GM12878 (cell line): ENCODE results near the gene INSYN2B. TPM values are rescaled to one million over a fixed set of nuclear protein-coding genes. Genes with fewer than 3 reads are reported as not detected.

ENCODE experiments used
- ATAC-seq: fragments of 200-7000 bp; cut with Tn5 transposase; 3 replicates; pipeline ENCODE4 v1.9.1; 2020; ENCODE audit warnings: mild to moderate bottlenecking, moderate library complexity
- BruUV-seq: library from RNA; stranded (reverse); fragments of 400-500 nt; replicated peaks from 2 replicates; lab custom pipeline; 2021; lab: Mats Ljungman, UMichigan
- CTCF ChIA-PET: fragments of 300-600 bp; sonication (Branson Sonifier 250); formaldehyde crosslinking; extraction: SDS; loops from one replicate; lab custom pipeline; 2021; ENCODE audit warnings: inconsistent platforms; lab: Yijun Ruan, JAX
- POLR2A ChIA-PET: fragments of 350-600 bp; formaldehyde crosslinking; extraction: SDS; loops from one replicate; lab custom pipeline; 2021; ENCODE audit warnings: inconsistent platforms; lab: Charles Lee
- RAD21 ChIA-PET: fragments of 300-600 bp; sonication (Branson Sonifier 250); formaldehyde crosslinking; loops from one replicate; lab custom pipeline; 2023; ENCODE audit warnings: antibody characterized with exemption; ENCODE audit not compliant: unreplicated experiment; lab: Charles Lee
- SMC1A ChIA-PET: fragments of 300-600 bp; sonication (Branson Sonifier 250); formaldehyde crosslinking; loops from one replicate; lab custom pipeline; 2023; ENCODE audit not compliant: unreplicated experiment, uncharacterized antibody; lab: Charles Lee
- DNase-seq: peaks from one replicate; pipeline ENCODE4 v3.0.0-alpha.2; 2011; ENCODE audit warnings: low read depth, low spot score
- FAIRE-seq: peaks from 3 replicates; lab custom pipeline; 2011; peaks lifted over from hg19 to GRCh38; lab: Jason Lieb, UNC
- H2AFZ ChIP-seq: 2 replicates; pipeline ENCODE4 v1.6.0; 2011; ENCODE audit warnings: low read depth, low read length, control low read depth; ENCODE audit not compliant: control insufficient read depth
- H3K27ac ChIP-seq: 2 replicates; pipeline ENCODE4 v1.5.1; 2011; ENCODE audit warnings: control low read depth; ENCODE audit not compliant: control insufficient read depth, insufficient read depth
- H3K27me3 ChIP-seq, 2 experiments: replicated peaks in 1 of 2; 2 replicates each; pipeline versions ENCODE4 v1.6.0 to v1.6.1; 2011; ENCODE audit warnings: low read length in 1 of 2; ENCODE audit not compliant: control insufficient read depth in 2 of 2, insufficient read depth in 2 of 2
- H3K36me3 ChIP-seq, 2 experiments: 2 replicates each; pipeline ENCODE4 v1.5.1; 2011; ENCODE audit warnings: low read length in 1 of 2; ENCODE audit not compliant: control insufficient read depth in 2 of 2, insufficient read depth in 2 of 2
- H3K4me1 ChIP-seq: 2 replicates; pipeline ENCODE4 v1.6.1; 2011; ENCODE audit warnings: mild to moderate bottlenecking, low read length, moderate library complexity, mixed read lengths; ENCODE audit not compliant: control insufficient read depth, insufficient read depth
- H3K4me2 ChIP-seq: 2 replicates; pipeline ENCODE4 v1.6.0; 2011; ENCODE audit warnings: control low read depth; ENCODE audit not compliant: control insufficient read depth, insufficient read depth
- H3K4me3 ChIP-seq: fragments of 200-600 bp; sonication (generic); 2 replicates; pipeline ENCODE4 v1.5.1; 2016
- H3K79me2 ChIP-seq: 2 replicates; pipeline ENCODE4 v1.6.0; 2011; ENCODE audit warnings: low read length; ENCODE audit not compliant: control insufficient read depth, insufficient read depth
- H3K9ac ChIP-seq: 2 replicates; pipeline ENCODE4 v1.8.0; 2011; ENCODE audit warnings: low read length, control low read depth, mixed read lengths; ENCODE audit not compliant: control insufficient read depth, insufficient read depth
- H3K9me3 ChIP-seq: replicated peaks from 3 replicates; pipeline ENCODE4 v1.5.1; 2011; ENCODE audit warnings: mild to moderate bottlenecking, low read length; ENCODE audit not compliant: control insufficient read depth, insufficient read depth
- H4K20me1 ChIP-seq: 2 replicates; pipeline ENCODE4 v1.6.0; 2011; ENCODE audit not compliant: control insufficient read depth, insufficient read depth
- FOXM1 ChIP-seq: IDR thresholded peaks from 2 replicates; pipeline ENCODE4 v1.6.1; 2012; ENCODE audit warnings: low read depth, mild to moderate bottlenecking, inconsistent platforms, low read length, moderate library complexity
- GATAD2B ChIP-seq: fragments of 450-650 bp; conservative IDR thresholded peaks from 2 replicates; pipeline ENCODE4 v1.6.1; 2017; ENCODE audit warnings: low read depth, mild to moderate bottlenecking, moderate library complexity
- HDGF ChIP-seq: fragments of 450-650 bp; IDR thresholded peaks from 2 replicates; pipeline ENCODE4 v1.6.1; 2016; ENCODE audit warnings: antibody characterized with exemption
- IKZF2 ChIP-seq, 2 experiments: fragments of 450-650 bp; IDR thresholded peaks; 2 replicates each; pipeline ENCODE4 v1.6.1; 2017; ENCODE audit warnings: mild to moderate bottlenecking in 2 of 2, moderate library complexity in 2 of 2
- RCOR1 ChIP-seq: conservative IDR thresholded peaks from 2 replicates; pipeline ENCODE4 v1.6.1; 2012; ENCODE audit warnings: low read depth, low read length, improper control_type of control experiment
- SUZ12 ChIP-seq: fragments of 200-600 bp; sonication (generic); IDR thresholded peaks from one replicate; pipeline ENCODE4 v1.6.1; 2018; ENCODE audit warnings: antibody characterized with exemption, mild to moderate bottlenecking; ENCODE audit not compliant: unreplicated experiment
- TARDBP ChIP-seq: IDR thresholded peaks from 2 replicates; pipeline ENCODE4 v1.6.1; 2016; ENCODE audit warnings: borderline replicate concordance
- TBL1XR1 ChIP-seq: IDR thresholded peaks from 2 replicates; pipeline ENCODE4 v1.6.1; 2012; ENCODE audit warnings: low read depth, low read length, improper control_type of control experiment
- ZNF207 ChIP-seq: fragments of 450-650 bp; IDR thresholded peaks from 2 replicates; pipeline ENCODE4 v1.6.1; 2014; ENCODE audit warnings: antibody characterized with exemption, mild to moderate bottlenecking, borderline replicate concordance
- WGBS: methylation state at CpG from one replicate; pipeline ENCODE4 v1.1.6; 2016; ENCODE audit warnings: low lambda C conversion rate; ENCODE audit not compliant: insufficient replicate concordance, insufficient coverage; ENCODE audit errors: missing lambda C conversion rate; 5-methylcytosine and 5-hydroxymethylcytosine counted together
- in situ Hi-C: fragments of 300-500 bp; cut with MboI; formaldehyde crosslinking; loops from 9 replicates; pipeline ENCODE4 v1.14.3; 2018; ENCODE audit warnings: mixed read lengths
- intact Hi-C: fragments of 100-400 bp; cut with micrococcal nuclease; formaldehyde crosslinking; loops from one replicate; pipeline ENCODE4 v1.14.2; 2022; ENCODE audit not compliant: unreplicated experiment
- polyA plus RNA-seq, 11 experiments: library from polyadenylated mRNA; depleted of rRNA in 4 of 11; unstranded in 6 of 11; stranded (reverse) in 5 of 11; fragments of >200 nt; fragmentation: Nextera tagmentation in 4 of 11; fragmentation: Illumina TruSeq in 1 of 11; extraction: Ambion mirVana in 4 of 11; extraction: Trizol in 1 of 11; gene quantifications; 1 replicate in 1 of 11; 2 replicates in 10 of 11; pipeline versions ENCODE4 v1.2.1 to v1.2.3, GENCODE V29; 2011 to 2016; ENCODE audit warnings: inconsistent platforms in 2 of 11, missing spikeins in 2 of 11, low read depth in 1 of 11
- total RNA-seq, 4 experiments: library from RNA; depleted of rRNA in 3 of 4; stranded (reverse); fragments of >200 nt in 3 of 4; fragmentation: Illumina TruSeq in 1 of 4; extraction: Trizol in 1 of 4; gene quantifications; 2 replicates each; pipeline versions ENCODE4 v1.2.1 to v1.2.3, GENCODE V29; 2013 to 2021
- TF ChIP-seq, protein P1 (sequence below): fragments of 450-650 bp; IDR thresholded peaks from 2 replicates; pipeline ENCODE4 v1.6.1; 2016; ENCODE audit warnings: mild to moderate bottlenecking
- TF ChIP-seq, protein P2 (sequence below): fragments of 450-650 bp; IDR thresholded peaks from 2 replicates; pipeline ENCODE4 v1.6.1; 2016; ENCODE audit warnings: mild to moderate bottlenecking, moderate library complexity, borderline replicate concordance
- TF ChIP-seq, protein P3 (sequence below): fragments of 450-650 bp; IDR thresholded peaks from 2 replicates; pipeline ENCODE4 v1.6.1; 2017; ENCODE audit warnings: low read depth, mild to moderate bottlenecking, moderate library complexity
- TF ChIP-seq, protein P4 (sequence below): IDR thresholded peaks from 2 replicates; pipeline ENCODE4 v1.6.1; 2012; ENCODE audit warnings: low read depth, low read length, improper control_type of control experiment
- TF ChIP-seq, protein P5 (sequence below): IDR thresholded peaks from 2 replicates; pipeline ENCODE4 v1.6.1; 2012; ENCODE audit warnings: low read length, inconsistent platforms

The INSYN2B gene
- total and polyA plus RNA-seq, 10 of the 15 experiments (the other 5 are each of a cell fraction or from before 2014, with no cell fraction given) = 0.05 to 0.27 (median 0.13) TPM; not detected in 7

DNA sequence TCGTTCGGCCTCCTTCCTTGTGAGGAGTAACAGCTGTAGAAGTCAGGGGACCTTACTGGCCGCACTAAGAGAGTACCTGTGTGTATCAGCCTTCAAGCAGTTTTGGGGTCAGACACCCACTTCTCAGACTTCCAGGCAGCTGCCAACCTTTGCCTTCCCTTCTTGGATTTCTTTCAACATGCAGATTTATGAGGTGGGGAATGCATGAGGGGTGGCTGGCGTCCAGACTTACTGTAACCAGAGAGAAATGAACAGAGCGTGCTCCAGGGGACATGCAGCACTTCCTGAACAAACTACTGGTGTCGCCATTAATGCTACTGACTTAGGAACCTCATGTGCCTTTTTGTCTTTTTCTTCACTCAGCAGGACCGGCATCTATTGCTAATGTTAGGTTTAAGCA is 46.7 kb downstream of the INSYN2B start (continued):
- TF ChIP-seq, protein P1, sequence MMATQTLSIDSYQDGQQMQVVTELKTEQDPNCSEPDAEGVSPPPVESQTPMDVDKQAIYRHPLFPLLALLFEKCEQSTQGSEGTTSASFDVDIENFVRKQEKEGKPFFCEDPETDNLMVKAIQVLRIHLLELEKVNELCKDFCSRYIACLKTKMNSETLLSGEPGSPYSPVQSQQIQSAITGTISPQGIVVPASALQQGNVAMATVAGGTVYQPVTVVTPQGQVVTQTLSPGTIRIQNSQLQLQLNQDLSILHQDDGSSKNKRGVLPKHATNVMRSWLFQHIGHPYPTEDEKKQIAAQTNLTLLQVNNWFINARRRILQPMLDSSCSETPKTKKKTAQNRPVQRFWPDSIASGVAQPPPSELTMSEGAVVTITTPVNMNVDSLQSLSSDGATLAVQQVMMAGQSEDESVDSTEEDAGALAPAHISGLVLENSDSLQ = no peak
- TF ChIP-seq, all 136 proteins: peak for 0

DNA sequence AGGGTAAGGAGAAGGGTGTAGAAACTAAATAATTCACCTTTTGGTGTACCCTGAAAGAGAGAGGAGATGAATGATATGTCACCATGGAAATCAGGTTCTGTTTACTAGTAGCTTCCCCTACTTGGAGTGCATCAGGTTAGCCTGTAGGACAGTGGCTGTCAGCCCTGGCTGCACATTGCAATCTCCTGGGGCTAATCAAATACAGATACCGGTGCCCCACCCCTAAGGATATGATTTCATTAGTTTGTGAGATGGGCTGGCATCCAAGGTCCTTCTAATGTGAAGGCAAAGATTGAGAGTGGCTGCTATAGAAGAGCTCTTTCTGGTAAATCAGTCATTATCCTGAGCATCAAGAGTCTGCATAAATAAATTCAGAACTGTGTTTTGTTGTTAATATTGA is 47.2 kb downstream of the INSYN2B start:
- 0% methylated on average over 1 of the region's 1 CpG for WGBS
- RAD21 ChIA-PET = no interaction called here
- SMC1A ChIA-PET = interaction anchor here (0.7 to 0.8 kb wide), 2 partner anchors 9 to 171 kb away, joined by 3 to 4 read pairs; no protein-coding TSS in a partner anchor
- no peaks in the 10 kb centered on the region for H3K79me2 ChIP-seq
- no peak overlapping the region for H3K4me2 ChIP-seq
- in situ Hi-C loops (no loop called here), intact Hi-C loops (no loop called here)
- no peak overlapping the region for H3K9ac ChIP-seq
- no peaks in the 10 kb centered on the region for H4K20me1 ChIP-seq
- no peak for DNase-seq
- no peaks in the 10 kb centered on the region for H3K9me3 ChIP-seq
- POLR2A ChIA-PET = no interaction called here
- ATAC-seq = no peak
- no peak overlapping the region for H2AFZ ChIP-seq
- no peak overlapping the region for H3K4me3 ChIP-seq
- H3K27me3 ChIP-seq = no peaks in the 10 kb centered on the region
- H3K4me1 ChIP-seq = peaks cover 4% of the 10 kb centered on the region; the same call in 1 of the 2 replicates
- BruUV-seq = no TSS peak
- FAIRE-seq = no peak
- CTCF ChIA-PET = no interaction called here
- no peak overlapping the region for H3K27ac ChIP-seq
- H3K36me3 ChIP-seq = peaks cover 5 to 15% of the 10 kb centered on the region in 2 experiments
- TF ChIP-seq, protein P2, sequence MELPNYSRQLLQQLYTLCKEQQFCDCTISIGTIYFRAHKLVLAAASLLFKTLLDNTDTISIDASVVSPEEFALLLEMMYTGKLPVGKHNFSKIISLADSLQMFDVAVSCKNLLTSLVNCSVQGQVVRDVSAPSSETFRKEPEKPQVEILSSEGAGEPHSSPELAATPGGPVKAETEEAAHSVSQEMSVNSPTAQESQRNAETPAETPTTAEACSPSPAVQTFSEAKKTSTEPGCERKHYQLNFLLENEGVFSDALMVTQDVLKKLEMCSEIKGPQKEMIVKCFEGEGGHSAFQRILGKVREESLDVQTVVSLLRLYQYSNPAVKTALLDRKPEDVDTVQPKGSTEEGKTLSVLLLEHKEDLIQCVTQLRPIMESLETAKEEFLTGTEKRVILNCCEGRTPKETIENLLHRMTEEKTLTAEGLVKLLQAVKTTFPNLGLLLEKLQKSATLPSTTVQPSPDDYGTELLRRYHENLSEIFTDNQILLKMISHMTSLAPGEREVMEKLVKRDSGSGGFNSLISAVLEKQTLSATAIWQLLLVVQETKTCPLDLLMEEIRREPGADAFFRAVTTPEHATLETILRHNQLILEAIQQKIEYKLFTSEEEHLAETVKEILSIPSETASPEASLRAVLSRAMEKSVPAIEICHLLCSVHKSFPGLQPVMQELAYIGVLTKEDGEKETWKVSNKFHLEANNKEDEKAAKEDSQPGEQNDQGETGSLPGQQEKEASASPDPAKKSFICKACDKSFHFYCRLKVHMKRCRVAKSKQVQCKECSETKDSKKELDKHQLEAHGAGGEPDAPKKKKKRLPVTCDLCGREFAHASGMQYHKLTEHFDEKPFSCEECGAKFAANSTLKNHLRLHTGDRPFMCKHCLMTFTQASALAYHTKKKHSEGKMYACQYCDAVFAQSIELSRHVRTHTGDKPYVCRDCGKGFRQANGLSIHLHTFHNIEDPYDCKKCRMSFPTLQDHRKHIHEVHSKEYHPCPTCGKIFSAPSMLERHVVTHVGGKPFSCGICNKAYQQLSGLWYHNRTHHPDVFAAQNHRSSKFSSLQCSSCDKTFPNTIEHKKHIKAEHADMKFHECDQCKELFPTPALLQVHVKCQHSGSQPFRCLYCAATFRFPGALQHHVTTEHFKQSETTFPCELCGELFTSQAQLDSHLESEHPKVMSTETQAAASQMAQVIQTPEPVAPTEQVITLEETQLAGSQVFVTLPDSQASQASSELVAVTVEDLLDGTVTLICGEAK = no peak
- TF ChIP-seq, protein P3, sequence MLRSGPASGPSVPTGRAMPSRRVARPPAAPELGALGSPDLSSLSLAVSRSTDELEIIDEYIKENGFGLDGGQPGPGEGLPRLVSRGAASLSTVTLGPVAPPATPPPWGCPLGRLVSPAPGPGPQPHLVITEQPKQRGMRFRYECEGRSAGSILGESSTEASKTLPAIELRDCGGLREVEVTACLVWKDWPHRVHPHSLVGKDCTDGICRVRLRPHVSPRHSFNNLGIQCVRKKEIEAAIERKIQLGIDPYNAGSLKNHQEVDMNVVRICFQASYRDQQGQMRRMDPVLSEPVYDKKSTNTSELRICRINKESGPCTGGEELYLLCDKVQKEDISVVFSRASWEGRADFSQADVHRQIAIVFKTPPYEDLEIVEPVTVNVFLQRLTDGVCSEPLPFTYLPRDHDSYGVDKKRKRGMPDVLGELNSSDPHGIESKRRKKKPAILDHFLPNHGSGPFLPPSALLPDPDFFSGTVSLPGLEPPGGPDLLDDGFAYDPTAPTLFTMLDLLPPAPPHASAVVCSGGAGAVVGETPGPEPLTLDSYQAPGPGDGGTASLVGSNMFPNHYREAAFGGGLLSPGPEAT = no peak
- TF ChIP-seq GATAD2B (no peak), TARDBP (no peak), ZNF207 (no peak), IKZF2 (IDR thresholded peaks at IDR 0.05) (no peak), HDGF (no peak), RCOR1 (no peak), FOXM1 (no peak), SUZ12 (no peak), TBL1XR1 (no peak)
- TF ChIP-seq, protein P4, sequence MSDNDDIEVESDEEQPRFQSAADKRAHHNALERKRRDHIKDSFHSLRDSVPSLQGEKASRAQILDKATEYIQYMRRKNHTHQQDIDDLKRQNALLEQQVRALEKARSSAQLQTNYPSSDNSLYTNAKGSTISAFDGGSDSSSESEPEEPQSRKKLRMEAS = no peak
- TF ChIP-seq, protein P5, sequence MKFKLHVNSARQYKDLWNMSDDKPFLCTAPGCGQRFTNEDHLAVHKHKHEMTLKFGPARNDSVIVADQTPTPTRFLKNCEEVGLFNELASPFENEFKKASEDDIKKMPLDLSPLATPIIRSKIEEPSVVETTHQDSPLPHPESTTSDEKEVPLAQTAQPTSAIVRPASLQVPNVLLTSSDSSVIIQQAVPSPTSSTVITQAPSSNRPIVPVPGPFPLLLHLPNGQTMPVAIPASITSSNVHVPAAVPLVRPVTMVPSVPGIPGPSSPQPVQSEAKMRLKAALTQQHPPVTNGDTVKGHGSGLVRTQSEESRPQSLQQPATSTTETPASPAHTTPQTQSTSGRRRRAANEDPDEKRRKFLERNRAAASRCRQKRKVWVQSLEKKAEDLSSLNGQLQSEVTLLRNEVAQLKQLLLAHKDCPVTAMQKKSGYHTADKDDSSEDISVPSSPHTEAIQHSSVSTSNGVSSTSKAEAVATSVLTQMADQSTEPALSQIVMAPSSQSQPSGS = no peak
